HepG2 (cell line): ENCODE measurements around the gene TSC1. TPM values are rescaled to one million over a fixed set of nuclear protein-coding genes. Genes with fewer than 3 reads are reported as not detected.

Source experiments
- ATAC-seq: fragments of 200-7000 bp; cut with Tn5 transposase; 3 replicates; pipeline ENCODE4 v1.9.1; 2020; ENCODE audit warnings: mild to moderate bottlenecking, moderate library complexity
- BruUV-seq: library from RNA; stranded (reverse); fragments of 400-500 nt; replicated peaks from 2 replicates; lab custom pipeline; 2021; lab: Mats Ljungman, UMichigan
- CTCF ChIA-PET: fragments of 300-600 bp; formaldehyde crosslinking; extraction: SDS; loops from one replicate; lab custom pipeline; 2021; ENCODE audit warnings: low total read pairs, inconsistent platforms, low intra/inter-chr PET ratio; lab: Yijun Ruan, JAX
- POLR2A ChIA-PET: fragments of 350-600 bp; sonication (Branson Sonifier 250); formaldehyde crosslinking; loops from one replicate; lab custom pipeline; 2020; ENCODE audit warnings: antibody characterized with exemption, inconsistent platforms; lab: Yijun Ruan, JAX
- DNase-seq: peaks from one replicate; pipeline ENCODE4 v3.0.0-alpha.2; 2015; ENCODE audit warnings: low spot score
- FAIRE-seq: peaks from 3 replicates; lab custom pipeline; 2011; peaks lifted over from hg19 to GRCh38; lab: Jason Lieb, UNC
- H2AFZ ChIP-seq: one replicate; pipeline ENCODE4 v1.6.1; 2011; ENCODE audit warnings: low read length, inconsistent platforms
- H3K27ac ChIP-seq: fragments of 300-600 bp; 3 replicates; pipeline ENCODE4 v1.8.0; 2011; ENCODE audit warnings: mixed run types, mild to moderate bottlenecking, mixed read lengths, low read length, inconsistent platforms; ENCODE audit not compliant: insufficient read depth; ENCODE audit errors: extremely low read length
- H3K27me3 ChIP-seq, 2 experiments: fragments of 200-600 bp in 1 of 2; 2 replicates in 1 of 2; 3 replicates in 1 of 2; pipeline versions ENCODE4 v1.6.0 to v1.8.0; 2011; ENCODE audit warnings: low read length in 2 of 2, mild to moderate bottlenecking in 2 of 2, moderate library complexity in 2 of 2, inconsistent platforms in 1 of 2; ENCODE audit not compliant: insufficient read depth in 2 of 2, control insufficient read depth in 1 of 2
- H3K36me3 ChIP-seq, 2 experiments: fragments of 200-600 bp in 1 of 2; replicated peaks in 1 of 2; 2 replicates in 1 of 2; 3 replicates in 1 of 2; pipeline versions ENCODE4 v1.5.1 to v1.8.0; 2011; ENCODE audit warnings: low read length in 2 of 2, inconsistent platforms in 1 of 2; ENCODE audit not compliant: insufficient read depth in 2 of 2, control insufficient read depth in 1 of 2
- H3K4me1 ChIP-seq: 2 replicates; pipeline ENCODE4 v1.5.1; 2012; ENCODE audit warnings: low read length, inconsistent platforms; ENCODE audit not compliant: insufficient read depth
- H3K4me2 ChIP-seq: 2 replicates; pipeline ENCODE4 v1.6.0; 2011; ENCODE audit warnings: low read depth, low read length, inconsistent platforms
- H3K4me3 ChIP-seq, 3 experiments: fragments of 200-600 bp in 1 of 3; sonication (generic), shearing (Covaris generic) in 1 of 3; replicated peaks in 1 of 3; 2 replicates each; pipeline ENCODE4 v1.5.1; 2011 to 2016; ENCODE audit warnings: low read length in 3 of 3, inconsistent platforms in 2 of 3, low read depth in 2 of 3, mild to moderate bottlenecking in 2 of 3, control low read depth in 1 of 3, mixed read lengths in 1 of 3; ENCODE audit not compliant: insufficient read depth in 1 of 3
- H3K79me2 ChIP-seq: one replicate; pipeline ENCODE4 v1.6.1; 2011; ENCODE audit warnings: low read length, inconsistent platforms; ENCODE audit not compliant: insufficient read depth
- H3K9ac ChIP-seq: 2 replicates; pipeline ENCODE4 v1.6.0; 2011; ENCODE audit warnings: mild to moderate bottlenecking, low read depth, low read length, inconsistent platforms; ENCODE audit not compliant: insufficient read depth
- H3K9me3 ChIP-seq: 2 replicates; pipeline ENCODE4 v1.5.1; 2012; ENCODE audit warnings: mild to moderate bottlenecking, low read length
- H4K20me1 ChIP-seq: 2 replicates; pipeline ENCODE4 v1.6.0; 2011; ENCODE audit warnings: inconsistent platforms, mild to moderate bottlenecking, low read length, moderate library complexity; ENCODE audit not compliant: insufficient read depth
- CC2D1A ChIP-seq: sonication (generic); formaldehyde crosslinking; IDR thresholded peaks from 2 replicates; pipeline ENCODE4 v1.8.1; 2023; ENCODE audit warnings: mild to moderate bottlenecking, missing genetic modification reagents
- ELF1 ChIP-seq: sonication (generic); formaldehyde crosslinking; IDR thresholded peaks from 2 replicates; pipeline ENCODE4 v1.4.0; 2020; ENCODE audit warnings: missing genetic modification reagents
- FOSL1 ChIP-seq: sonication (generic); formaldehyde crosslinking; IDR thresholded peaks from 2 replicates; pipeline ENCODE4 v1.9.0; 2021; ENCODE audit warnings: missing genetic modification reagents, borderline replicate concordance
- FOXK2 ChIP-seq: fragments of 450-650 bp; IDR thresholded peaks from 2 replicates; pipeline ENCODE4 v1.6.1; 2016
- MAF1 ChIP-seq: sonication (generic); formaldehyde crosslinking; IDR thresholded peaks from 2 replicates; pipeline ENCODE4 v1.5.0; 2020; ENCODE audit warnings: missing genetic modification reagents, borderline replicate concordance
- MAFF ChIP-seq: IDR thresholded peaks from 2 replicates; pipeline ENCODE4 v1.6.1; 2011; ENCODE audit warnings: low read depth, low read length, improper control_type of control experiment
- MZF1 ChIP-seq: sonication (generic); formaldehyde crosslinking; IDR thresholded peaks from 2 replicates; pipeline ENCODE4 v1.8.1; 2023; ENCODE audit warnings: mild to moderate bottlenecking, missing genetic modification reagents, borderline replicate concordance
- NR2C2 ChIP-seq: sonication (generic); formaldehyde crosslinking; IDR thresholded peaks from 2 replicates; pipeline ENCODE4 v1.4.0; 2020; ENCODE audit warnings: missing genetic modification reagents, mild to moderate bottlenecking, moderate library complexity, borderline replicate concordance
- RBAK ChIP-seq: sonication (generic); formaldehyde crosslinking; IDR thresholded peaks from 2 replicates; pipeline ENCODE4 v1.5.1; 2020; ENCODE audit warnings: mild to moderate bottlenecking, missing genetic modification reagents
- REXO4 ChIP-seq: sonication (generic); formaldehyde crosslinking; IDR thresholded peaks from 2 replicates; pipeline ENCODE4 v1.8.0; 2022; ENCODE audit warnings: missing genetic modification reagents, mild to moderate bottlenecking, borderline replicate concordance
- TEAD2 ChIP-seq: sonication (generic); formaldehyde crosslinking; IDR thresholded peaks from 2 replicates; pipeline ENCODE4 v1.9.0; 2021; ENCODE audit warnings: missing genetic modification reagents
- TEAD3 ChIP-seq: optimal IDR thresholded peaks from 2 replicates; pipeline ENCODE3; 2016; ENCODE audit warnings: borderline replicate concordance
- TFE3 ChIP-seq: IDR thresholded peaks from 2 replicates; pipeline ENCODE4 v1.6.1; 2016
- TP53 ChIP-seq: sonication (generic); formaldehyde crosslinking; conservative IDR thresholded peaks from 2 replicates; pipeline ENCODE4 v1.4.0; 2020; ENCODE audit warnings: missing genetic modification reagents
- ZNF101 ChIP-seq: sonication (generic); formaldehyde crosslinking; IDR thresholded peaks from 2 replicates; pipeline ENCODE4 v1.4.0; 2020; ENCODE audit warnings: mild to moderate bottlenecking, low read depth, missing genetic modification reagents, borderline replicate concordance
- ZNF180 ChIP-seq: sonication (generic); formaldehyde crosslinking; IDR thresholded peaks from 2 replicates; pipeline ENCODE4 v1.4.0; 2020; ENCODE audit warnings: low read depth, missing genetic modification reagents, borderline replicate concordance
- ZNF224 ChIP-seq: sonication (generic); formaldehyde crosslinking; IDR thresholded peaks from 2 replicates; pipeline ENCODE4 v1.5.0; 2020; ENCODE audit warnings: mild to moderate bottlenecking, missing genetic modification reagents
- ZNF564 ChIP-seq: sonication (generic); formaldehyde crosslinking; IDR thresholded peaks from 2 replicates; pipeline ENCODE4 v1.8.1; 2023; ENCODE audit warnings: mild to moderate bottlenecking, missing genetic modification reagents
- ZNF670 ChIP-seq: sonication (generic); formaldehyde crosslinking; IDR thresholded peaks from 2 replicates; pipeline ENCODE4 v1.8.0; 2022; ENCODE audit warnings: mild to moderate bottlenecking, missing genetic modification reagents, borderline replicate concordance
- ZNF7 ChIP-seq: IDR thresholded peaks from 2 replicates; pipeline ENCODE4 v1.6.1; 2016; ENCODE audit warnings: missing biosample characterization, missing genetic modification reagents
- ZNF709 ChIP-seq: sonication (generic); formaldehyde crosslinking; IDR thresholded peaks from 2 replicates; pipeline ENCODE4 v1.5.0; 2020; ENCODE audit warnings: mild to moderate bottlenecking, missing genetic modification reagents
- WGBS: methylation state at CpG from one replicate; pipeline ENCODE4 v1.1.6; 2017; ENCODE audit warnings: low lambda C conversion rate; 5-methylcytosine and 5-hydroxymethylcytosine counted together
- in situ Hi-C: cut with HindIII; loops from 2 replicates; pipeline ENCODE4 v1.10.0; 2017; ENCODE audit warnings: low pct_unique_long_range_greater_than_20kb; ENCODE audit not compliant: extremely low pct_ligation_motif_present
- intact Hi-C: fragments of 100-400 bp; cut with micrococcal nuclease; formaldehyde crosslinking; loops from one replicate; pipeline ENCODE4 v1.10.0; 2022; ENCODE audit not compliant: unreplicated experiment
- polyA plus RNA-seq, 8 experiments: library from polyadenylated mRNA; depleted of rRNA in 3 of 8; stranded (reverse) in 7 of 8; unstranded in 1 of 8; fragments of >200 nt; fragmentation: Illumina TruSeq in 4 of 8; extraction: Trizol in 4 of 8; gene quantifications; 2 replicates each; pipeline versions ENCODE4 v1.2.1 to v1.2.3, GENCODE V29; 2011 to 2016; ENCODE audit warnings: low read depth in 4 of 8, missing spikeins in 1 of 8, mixed read lengths in 1 of 8; ENCODE audit not compliant: insufficient read depth in 1 of 8
- total RNA-seq, 5 experiments: library from RNA; depleted of rRNA; stranded (reverse); fragments of >200 nt; fragmentation: Illumina TruSeq; extraction: Trizol; gene quantifications; 2 replicates each; pipeline ENCODE4 v1.2.3, GENCODE V29; 2016; ENCODE audit warnings: low read depth in 1 of 5
- TF ChIP-seq, protein P1 (sequence below): sonication (generic); formaldehyde crosslinking; IDR thresholded peaks from 2 replicates; pipeline ENCODE4 v1.8.0; 2022; ENCODE audit warnings: mild to moderate bottlenecking, missing genetic modification reagents; ENCODE audit not compliant: insufficient replicate concordance

TSC1 gene
- total and polyA plus RNA-seq, 2 of the 13 experiments (the other 11 are each of a cell fraction or from before 2014, with no cell fraction given): 31.6 to 66.1 TPM

DNA sequence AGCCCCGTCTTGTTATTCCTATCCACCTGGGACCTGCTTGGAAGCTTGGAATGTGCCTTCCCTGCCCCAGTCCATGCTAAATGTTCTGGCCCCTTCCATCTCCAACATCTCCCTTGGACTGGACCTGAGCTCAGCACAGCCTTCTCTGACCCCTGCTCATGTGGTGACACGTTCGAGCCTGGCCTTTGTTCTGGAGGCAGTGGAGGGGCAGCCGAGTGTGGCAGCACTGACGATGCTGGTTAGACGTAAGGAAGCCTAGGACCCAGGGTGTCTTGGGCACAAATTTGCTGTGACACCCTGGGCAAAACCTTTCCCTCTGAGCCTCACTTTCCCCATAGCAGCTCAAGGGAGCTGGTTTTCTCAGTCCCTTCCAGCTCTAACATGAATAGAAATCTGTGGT lies 61.8 kb downstream of the TSC1 start (continued):
- TF ChIP-seq TEAD3 (CRISPR knock-in tag) (no peak), ZNF180 (no peak), ZNF224 (CRISPR knock-in tag) (no peak), MAFF (no peak), FOXK2 (no peak)
- TF ChIP-seq, all 625 proteins: peak for 0

GRCh38 chr9:132881826-132882225 lies 62.6 kb downstream of the TSC1 start:
- Histone ChIP-seq H3K79me2 (no peaks in the 10 kb centered on the region), H4K20me1 (no peaks in the 10 kb centered on the region), H3K4me3 (no peak overlapping the region), H3K9ac (no peak overlapping the region), H3K27me3 (peaks cover 0 to 8% of the 10 kb centered on the region in 2 experiments; a peak in 2 of 5 replicates), H2AFZ (no peak overlapping the region), H3K27ac (no peak overlapping the region), H3K9me3 (no peaks in the 10 kb centered on the region), H3K36me3 (no peaks in the 10 kb centered on the region), H3K4me1 (peaks cover 30% of the 10 kb centered on the region), H3K4me2 (no peak overlapping the region)
- FAIRE-seq (no peak), ATAC-seq (no peak), DNase-seq (no peak)
- in situ Hi-C loops: no loop called here
- 42% methylated on average over 2 of the region's 6 CpGs for WGBS
- BruUV-seq: no TSS peak
- ChIA-PET POLR2A (no interaction called here), CTCF (no interaction called here)
- TF ChIP-seq ELF1 (CRISPR knock-in tag) (no peak), ZNF101 (no peak), CC2D1A (CRISPR knock-in tag) (no peak), RBAK (no peak), ZNF709 (CRISPR knock-in tag) (no peak), MAF1 (CRISPR knock-in tag) (no peak), NR2C2 (CRISPR knock-in tag) (no peak), FOSL1 (CRISPR knock-in tag) (no peak), ZNF7 (no peak), REXO4 (CRISPR knock-in tag) (no peak), ZNF670 (CRISPR knock-in tag) (no peak), TEAD2 (CRISPR knock-in tag) (no peak), ZNF564 (no peak), TP53 (CRISPR knock-in tag) (no peak), TFE3 (no peak), MZF1 (CRISPR knock-in tag) (no peak)
- TF ChIP-seq, protein P1, sequence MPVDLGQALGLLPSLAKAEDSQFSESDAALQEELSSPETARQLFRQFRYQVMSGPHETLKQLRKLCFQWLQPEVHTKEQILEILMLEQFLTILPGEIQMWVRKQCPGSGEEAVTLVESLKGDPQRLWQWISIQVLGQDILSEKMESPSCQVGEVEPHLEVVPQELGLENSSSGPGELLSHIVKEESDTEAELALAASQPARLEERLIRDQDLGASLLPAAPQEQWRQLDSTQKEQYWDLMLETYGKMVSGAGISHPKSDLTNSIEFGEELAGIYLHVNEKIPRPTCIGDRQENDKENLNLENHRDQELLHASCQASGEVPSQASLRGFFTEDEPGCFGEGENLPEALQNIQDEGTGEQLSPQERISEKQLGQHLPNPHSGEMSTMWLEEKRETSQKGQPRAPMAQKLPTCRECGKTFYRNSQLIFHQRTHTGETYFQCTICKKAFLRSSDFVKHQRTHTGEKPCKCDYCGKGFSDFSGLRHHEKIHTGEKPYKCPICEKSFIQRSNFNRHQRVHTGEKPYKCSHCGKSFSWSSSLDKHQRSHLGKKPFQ: no peak
- intact Hi-C loops: no loop called here
